HCT116 (cell line): ENCODE data around the gene NRCAM. TPM values are rescaled to one million over a fixed set of nuclear protein-coding genes. Genes with fewer than 3 reads are reported as not detected.

Experiments
- ATAC-seq: fragments of 200-7000 bp; cut with Tn5 transposase; 2 replicates; pipeline ENCODE4 v1.9.1; 2020; ENCODE audit warnings: mild to moderate bottlenecking, moderate library complexity
- BruUV-seq: library from RNA; stranded (reverse); fragments of 400-500 nt; replicated peaks from 2 replicates; lab custom pipeline; 2021; lab: Mats Ljungman, UMichigan
- CTCF ChIA-PET: fragments of 300-600 bp; sonication (Branson Sonifier 250); formaldehyde crosslinking; loops from one replicate; lab custom pipeline; 2021; ENCODE audit warnings: antibody characterized with exemption; lab: Charles Lee
- POLR2A ChIA-PET: fragments of 300-600, 350-600 bp; sonication (Branson Sonifier 250); formaldehyde crosslinking; loops from one replicate; lab custom pipeline; 2021; ENCODE audit warnings: antibody characterized with exemption; lab: Charles Lee
- RAD21 ChIA-PET, 2 experiments: fragments of 300-600 bp; sonication (Branson Sonifier 250); formaldehyde crosslinking; loops; one replicate each; lab custom pipeline; 2023; ENCODE audit warnings: low total read pairs in 2 of 2; ENCODE audit not compliant: uncharacterized antibody in 2 of 2, unreplicated experiment in 2 of 2, low non-redundant PET in 1 of 2; lab: Charles Lee
- DNase-seq: peaks from one replicate; pipeline ENCODE4 v3.0.0-alpha.2; 2010; ENCODE audit warnings: low read depth, low spot score
- H2AFZ ChIP-seq: fragments of 200-600 bp; shearing (Covaris generic), sonication (generic); 2 replicates; pipeline ENCODE4 v1.6.1; 2017; ENCODE audit warnings: low read depth, mixed run types, mixed read lengths, antibody characterized with exemption, low read length; ENCODE audit not compliant: poor library complexity, severe bottlenecking
- H3K27ac ChIP-seq: 2 replicates; pipeline ENCODE4 v1.5.1; 2012; ENCODE audit warnings: low read depth, low read length
- H3K27me3 ChIP-seq: fragments of 200-600 bp; sonication (generic); 2 replicates; pipeline ENCODE4 v1.6.1; 2016; ENCODE audit warnings: mixed run types, low read length, mixed read lengths; ENCODE audit not compliant: insufficient read depth
- H3K36me3 ChIP-seq, 2 experiments: fragments of 200-500 bp in 1 of 2; fragments of 200-600 bp in 1 of 2; sonication (Bioruptor generic) in 1 of 2; sonication (generic) in 1 of 2; 2 replicates each; pipeline versions ENCODE4 v1.5.1 to v1.6.1; 2014 to 2016; ENCODE audit warnings: low read length in 2 of 2, inconsistent platforms in 1 of 2, mixed read lengths in 1 of 2, mixed run types in 1 of 2; ENCODE audit not compliant: insufficient read depth in 2 of 2, control insufficient read depth in 1 of 2
- H3K4me1 ChIP-seq, 2 experiments: fragments of 200-600 bp in 1 of 2; sonication (generic) in 1 of 2; 2 replicates each; pipeline versions ENCODE4 v1.5.1 to v1.6.1; 2012 to 2017; ENCODE audit warnings: low read length in 2 of 2, inconsistent platforms in 1 of 2, mild to moderate bottlenecking in 1 of 2, mixed read lengths in 1 of 2, mixed run types in 1 of 2, moderate library complexity in 1 of 2; ENCODE audit not compliant: insufficient read depth in 2 of 2, control insufficient read depth in 1 of 2
- H3K4me2 ChIP-seq: fragments of 200-600 bp; sonication (generic); 2 replicates; pipeline ENCODE4 v1.6.1; 2017; ENCODE audit warnings: mixed run types, low read length, mixed read lengths
- H3K4me3 ChIP-seq, 2 experiments: fragments of 200-600 bp in 1 of 2; sonication (generic) in 1 of 2; replicated peaks in 1 of 2; 2 replicates each; pipeline ENCODE4 v1.5.1; 2011 to 2016; ENCODE audit warnings: low read length in 2 of 2, control low read depth in 1 of 2, low read depth in 1 of 2, mild to moderate bottlenecking in 1 of 2, mixed read lengths in 1 of 2, mixed run types in 1 of 2
- H3K79me2 ChIP-seq: fragments of 200-600 bp; sonication (generic); 2 replicates; pipeline ENCODE4 v1.6.1; 2017; ENCODE audit warnings: mild to moderate bottlenecking, mixed run types, low read length, moderate library complexity, mixed read lengths; ENCODE audit not compliant: insufficient read depth
- H3K9ac ChIP-seq: fragments of 200-600 bp; sonication (generic); 2 replicates; pipeline ENCODE4 v1.6.1; 2016; ENCODE audit warnings: low read length, mixed read lengths
- H3K9me2 ChIP-seq: fragments of 200-600 bp; sonication (generic), shearing (Covaris generic); 2 replicates; pipeline ENCODE4 v1.6.1; 2017; ENCODE audit warnings: mixed run types, mild to moderate bottlenecking, moderate library complexity; ENCODE audit not compliant: insufficient read depth
- H3K9me3 ChIP-seq, 2 experiments: fragments of 200-500 bp in 1 of 2; fragments of 200-600 bp in 1 of 2; sonication (Bioruptor generic) in 1 of 2; sonication (generic) in 1 of 2; 2 replicates each; pipeline ENCODE4 v1.6.1; 2014 to 2017; ENCODE audit warnings: low read length in 2 of 2, mixed read lengths in 2 of 2, inconsistent platforms in 1 of 2, low read depth in 1 of 2, mild to moderate bottlenecking in 1 of 2, mixed run types in 1 of 2, moderate library complexity in 1 of 2; ENCODE audit not compliant: control insufficient read depth in 1 of 2, insufficient read depth in 1 of 2
- H4K20me1 ChIP-seq: fragments of 200-600 bp; sonication (generic), shearing (Covaris generic); 2 replicates; pipeline ENCODE4 v1.6.1; 2017; ENCODE audit warnings: mixed run types, mild to moderate bottlenecking, moderate library complexity; ENCODE audit not compliant: insufficient read depth
- CBX3 ChIP-seq: IDR thresholded peaks from 2 replicates; pipeline ENCODE4 v1.6.1; 2012; ENCODE audit warnings: low read depth
- CEBPB ChIP-seq: IDR thresholded peaks from 2 replicates; pipeline ENCODE4 v1.6.1; 2012; ENCODE audit warnings: low read depth
- EGR1 ChIP-seq: IDR thresholded peaks from 2 replicates; pipeline ENCODE4 v1.6.1; 2012; ENCODE audit warnings: low read depth
- ELF1 ChIP-seq: IDR thresholded peaks from 2 replicates; pipeline ENCODE4 v1.6.1; 2012; ENCODE audit warnings: low read depth, borderline replicate concordance
- FOSL1 ChIP-seq: IDR thresholded peaks from 2 replicates; pipeline ENCODE4 v1.6.1; 2012; ENCODE audit warnings: low read depth
- JUND ChIP-seq: IDR thresholded peaks from 2 replicates; pipeline ENCODE4 v1.6.1; 2012
- POLR2AphosphoS5 ChIP-seq: IDR thresholded peaks from 2 replicates; pipeline ENCODE4 v1.6.1; 2011; ENCODE audit warnings: mild to moderate bottlenecking, low read depth, low read length, moderate library complexity
- SIN3A ChIP-seq: IDR thresholded peaks from 2 replicates; pipeline ENCODE4 v1.6.1; 2012; ENCODE audit warnings: low read depth
- TCF7L2 ChIP-seq: IDR thresholded peaks from 2 replicates; pipeline ENCODE4 v1.7.0; 2011; ENCODE audit warnings: borderline replicate concordance, inconsistent platforms; ENCODE audit not compliant: insufficient read depth, insufficient read length; ENCODE audit errors: extremely low read depth
- YY1 ChIP-seq: IDR thresholded peaks from 2 replicates; pipeline ENCODE4 v1.6.1; 2011; ENCODE audit warnings: low read length, low read depth, moderate library complexity, mild to moderate bottlenecking; ENCODE audit not compliant: insufficient replicate concordance; ENCODE audit errors: extremely low read depth
- ZBTB33 ChIP-seq: IDR thresholded peaks from 2 replicates; pipeline ENCODE4 v1.6.1; 2011; ENCODE audit warnings: mild to moderate bottlenecking, low read length, moderate library complexity; ENCODE audit not compliant: insufficient replicate concordance; ENCODE audit errors: extremely low read depth
- ZFX ChIP-seq: fragments of 450-650 bp; IDR thresholded peaks from 2 replicates; pipeline ENCODE4 v1.6.1; 2017
- ZNF274 ChIP-seq: fragments of 200-500 bp; sonication (Bioruptor generic); IDR thresholded peaks from 2 replicates; pipeline ENCODE4 v1.6.1; 2014; ENCODE audit warnings: mild to moderate bottlenecking, low read depth, low read length, inconsistent platforms
- intact Hi-C: fragments of 100-400 bp; cut with micrococcal nuclease; formaldehyde crosslinking; loops from 2 replicates; pipeline ENCODE4 v1.10.0; 2022
- total RNA-seq: library from RNA; stranded (reverse); gene quantifications from one replicate; pipeline ENCODE4 v1.2.1, GENCODE V29; 2021; ENCODE audit not compliant: unreplicated experiment
- TF ChIP-seq, protein P1 (sequence below): IDR thresholded peaks from 2 replicates; pipeline ENCODE4 v1.6.1; 2012
- TF ChIP-seq, protein P2 (sequence below): IDR thresholded peaks from 2 replicates; pipeline ENCODE4 v1.6.1; 2012; ENCODE audit warnings: low read depth

The NRCAM gene
- total RNA-seq, 1 experiment from 2014 or later = 0.15 TPM

DNA sequence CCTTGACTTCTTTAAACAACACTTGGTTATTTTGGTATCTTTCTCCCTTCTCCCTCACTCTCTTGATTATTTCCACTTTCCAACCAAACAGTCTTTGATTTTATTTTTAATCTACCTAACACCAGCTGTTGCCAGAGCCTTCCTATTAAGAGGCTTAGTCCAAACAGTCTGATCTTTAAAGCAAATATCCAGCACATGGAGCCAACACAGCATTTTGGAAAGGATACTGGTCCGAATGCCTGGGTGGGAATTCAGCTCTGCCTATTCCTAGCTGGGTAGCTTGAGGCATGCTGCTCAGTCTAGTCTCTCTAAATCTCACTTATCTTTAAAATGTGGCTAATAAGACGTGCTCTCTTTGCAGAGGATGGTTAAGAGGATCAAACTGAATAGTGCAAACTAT is 129.3 kb downstream of the NRCAM start:
- intact Hi-C loops = no loop called here
- no peak overlapping the region for H2AFZ ChIP-seq
- POLR2A ChIA-PET = no interaction called here
- H3K9me2 ChIP-seq = no peaks in the 10 kb centered on the region
- H3K36me3 ChIP-seq = no peaks in the 10 kb centered on the region
- no peaks in the 10 kb centered on the region for H4K20me1 ChIP-seq
- CTCF ChIA-PET = interaction anchor here (1.0 kb wide), 1 partner anchor 143 kb away, joined by 3 read pairs; no protein-coding TSS in a partner anchor
- no peak overlapping the region for H3K4me3 ChIP-seq
- RAD21 ChIA-PET = no interaction called here
- no peaks in the 10 kb centered on the region for H3K4me1 ChIP-seq
- no peak for DNase-seq
- H3K27me3 ChIP-seq = no peaks in the 10 kb centered on the region
- H3K4me2 ChIP-seq = no peak overlapping the region
- ATAC-seq = no peak
- H3K9me3 ChIP-seq = no peaks in the 10 kb centered on the region
- TF ChIP-seq, protein P1, sequence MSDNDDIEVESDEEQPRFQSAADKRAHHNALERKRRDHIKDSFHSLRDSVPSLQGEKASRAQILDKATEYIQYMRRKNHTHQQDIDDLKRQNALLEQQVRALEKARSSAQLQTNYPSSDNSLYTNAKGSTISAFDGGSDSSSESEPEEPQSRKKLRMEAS = no peak
- TF ChIP-seq CBX3 (no peak), EGR1 (no peak), FOSL1 (no peak), ELF1 (no peak), YY1 (no peak), ZNF274 (no peak), CEBPB (no peak), POLR2AphosphoS5 (no peak), ZBTB33 (no peak), TCF7L2 (no peak), SIN3A (no peak), ZFX (no peak), JUND (no peak)
- TF ChIP-seq, protein P2, sequence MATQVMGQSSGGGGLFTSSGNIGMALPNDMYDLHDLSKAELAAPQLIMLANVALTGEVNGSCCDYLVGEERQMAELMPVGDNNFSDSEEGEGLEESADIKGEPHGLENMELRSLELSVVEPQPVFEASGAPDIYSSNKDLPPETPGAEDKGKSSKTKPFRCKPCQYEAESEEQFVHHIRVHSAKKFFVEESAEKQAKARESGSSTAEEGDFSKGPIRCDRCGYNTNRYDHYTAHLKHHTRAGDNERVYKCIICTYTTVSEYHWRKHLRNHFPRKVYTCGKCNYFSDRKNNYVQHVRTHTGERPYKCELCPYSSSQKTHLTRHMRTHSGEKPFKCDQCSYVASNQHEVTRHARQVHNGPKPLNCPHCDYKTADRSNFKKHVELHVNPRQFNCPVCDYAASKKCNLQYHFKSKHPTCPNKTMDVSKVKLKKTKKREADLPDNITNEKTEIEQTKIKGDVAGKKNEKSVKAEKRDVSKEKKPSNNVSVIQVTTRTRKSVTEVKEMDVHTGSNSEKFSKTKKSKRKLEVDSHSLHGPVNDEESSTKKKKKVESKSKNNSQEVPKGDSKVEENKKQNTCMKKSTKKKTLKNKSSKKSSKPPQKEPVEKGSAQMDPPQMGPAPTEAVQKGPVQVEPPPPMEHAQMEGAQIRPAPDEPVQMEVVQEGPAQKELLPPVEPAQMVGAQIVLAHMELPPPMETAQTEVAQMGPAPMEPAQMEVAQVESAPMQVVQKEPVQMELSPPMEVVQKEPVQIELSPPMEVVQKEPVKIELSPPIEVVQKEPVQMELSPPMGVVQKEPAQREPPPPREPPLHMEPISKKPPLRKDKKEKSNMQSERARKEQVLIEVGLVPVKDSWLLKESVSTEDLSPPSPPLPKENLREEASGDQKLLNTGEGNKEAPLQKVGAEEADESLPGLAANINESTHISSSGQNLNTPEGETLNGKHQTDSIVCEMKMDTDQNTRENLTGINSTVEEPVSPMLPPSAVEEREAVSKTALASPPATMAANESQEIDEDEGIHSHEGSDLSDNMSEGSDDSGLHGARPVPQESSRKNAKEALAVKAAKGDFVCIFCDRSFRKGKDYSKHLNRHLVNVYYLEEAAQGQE = no peak
- TF ChIP-seq, all 23 proteins: peak for 0
- no peak overlapping the region for H3K27ac ChIP-seq
- BruUV-seq = no TSS peak
- H3K9ac ChIP-seq = no peak overlapping the region
- no peaks in the 10 kb centered on the region for H3K79me2 ChIP-seq
